Mucosa of descending colon (tissue), 3 donors: ENCODE results near the gene CD99. TPM values are rescaled to one million over a fixed set of nuclear protein-coding genes. Genes with fewer than 3 reads are reported as not detected.

ENCODE experiments used
- ATAC-seq: fragments of 200-7000 bp; cut with Tn5 transposase; one replicate; pipeline ENCODE4 v1.9.1; 2020; ENCODE audit warnings: mild to moderate bottlenecking, moderate library complexity
- DNase-seq, 3 donors: peaks; one replicate each; pipeline ENCODE4 v3.0.0-alpha.2; 2020
- H3K36me3 ChIP-seq: fragments of 200-600 bp; one replicate; pipeline ENCODE4 v1.8.0; 2021; ENCODE audit warnings: low read depth, mild to moderate bottlenecking
- H3K4me1 ChIP-seq: fragments of 200-600 bp; one replicate; pipeline ENCODE4 v1.8.0; 2021; ENCODE audit warnings: low read depth, mild to moderate bottlenecking
- H3K4me3 ChIP-seq: fragments of 200-600 bp; one replicate; pipeline ENCODE4 v1.8.0; 2021; ENCODE audit warnings: mild to moderate bottlenecking
- H3K9me3 ChIP-seq: fragments of 200-600 bp; one replicate; pipeline ENCODE4 v1.8.0; 2021; ENCODE audit warnings: mild to moderate bottlenecking
- intact Hi-C, 2 donors: fragments of 100-400 bp; cut with DNase I in 1 of 2; cut with micrococcal nuclease in 1 of 2; formaldehyde crosslinking; loops; one replicate each; pipeline versions ENCODE4 v1.11.0 to v1.11.1; 2022; cut with DNase I, micrococcal nuclease
- total RNA-seq, 3 donors: library from RNA; stranded (reverse); fragmentation: NEBNext Ultra II Directional in 2 of 3; extraction: Animal tissue kit (Norgen Biotek cat#: 25700) in 2 of 3; gene quantifications; one replicate each; pipeline versions ENCODE4 v1.2.1 to v1.2.4, GENCODE V29; 2021 to 2023
- TF ChIP-seq, protein P1 (sequence below): fragments of 200-600 bp; IDR thresholded peaks from one replicate; pipeline ENCODE4 v1.8.0; 2022; ENCODE audit warnings: antibody characterized with exemption, mild to moderate bottlenecking
- donor health status: DM: no; HTN: no; CAD: no; lungs with moderate emphysema.
- donor health status: DM: no; HTN: no; CAD: no.
- donor health status: DM: no; HTN: yes; CAD: no.

CD99 gene
- total RNA-seq, 3 donors from 2014 or later: 147 to 326 (median 171) TPM

DNA sequence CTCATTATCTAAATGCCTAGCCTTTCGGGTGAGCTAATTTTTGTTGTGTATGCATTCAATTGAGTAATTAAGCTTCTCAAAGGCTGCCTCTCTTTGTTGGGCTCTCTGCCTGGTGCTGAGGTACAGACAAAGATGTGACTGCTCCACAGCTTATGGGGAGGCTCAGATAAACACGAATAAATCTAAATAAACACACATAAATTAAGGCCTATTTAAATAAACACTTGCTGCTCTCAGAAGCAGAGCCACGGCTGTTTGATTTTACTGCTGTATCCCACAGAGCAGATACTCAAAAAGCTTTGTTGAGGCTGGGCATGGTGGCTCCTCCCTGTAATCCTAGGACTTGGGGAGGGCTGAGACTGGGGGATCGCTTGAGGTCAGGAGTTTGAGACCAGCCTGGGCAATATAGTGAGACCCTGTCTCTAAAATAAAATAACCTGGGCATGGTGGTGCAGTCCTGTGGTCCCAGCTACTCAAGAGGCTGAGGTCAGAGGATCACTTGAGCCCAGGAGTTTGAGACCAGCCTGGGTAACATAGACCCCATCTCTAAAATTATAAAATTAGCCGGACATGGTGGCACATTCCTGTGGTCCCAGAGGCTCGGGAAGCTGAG, 8.4 kb upstream of the CD99 start:
- H3K9me3 ChIP-seq: no peaks in the 10 kb centered on the region
- no peaks in the 10 kb centered on the region for H3K4me1 ChIP-seq
- no peaks in the 10 kb centered on the region for H3K36me3 ChIP-seq
- no peak overlapping the region for H3K4me3 ChIP-seq
- DNase-seq: no peak
- TF ChIP-seq, protein P1, sequence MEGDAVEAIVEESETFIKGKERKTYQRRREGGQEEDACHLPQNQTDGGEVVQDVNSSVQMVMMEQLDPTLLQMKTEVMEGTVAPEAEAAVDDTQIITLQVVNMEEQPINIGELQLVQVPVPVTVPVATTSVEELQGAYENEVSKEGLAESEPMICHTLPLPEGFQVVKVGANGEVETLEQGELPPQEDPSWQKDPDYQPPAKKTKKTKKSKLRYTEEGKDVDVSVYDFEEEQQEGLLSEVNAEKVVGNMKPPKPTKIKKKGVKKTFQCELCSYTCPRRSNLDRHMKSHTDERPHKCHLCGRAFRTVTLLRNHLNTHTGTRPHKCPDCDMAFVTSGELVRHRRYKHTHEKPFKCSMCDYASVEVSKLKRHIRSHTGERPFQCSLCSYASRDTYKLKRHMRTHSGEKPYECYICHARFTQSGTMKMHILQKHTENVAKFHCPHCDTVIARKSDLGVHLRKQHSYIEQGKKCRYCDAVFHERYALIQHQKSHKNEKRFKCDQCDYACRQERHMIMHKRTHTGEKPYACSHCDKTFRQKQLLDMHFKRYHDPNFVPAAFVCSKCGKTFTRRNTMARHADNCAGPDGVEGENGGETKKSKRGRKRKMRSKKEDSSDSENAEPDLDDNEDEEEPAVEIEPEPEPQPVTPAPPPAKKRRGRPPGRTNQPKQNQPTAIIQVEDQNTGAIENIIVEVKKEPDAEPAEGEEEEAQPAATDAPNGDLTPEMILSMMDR: no peak
- intact Hi-C loops: no loop called here
- no peak for ATAC-seq

DNA sequence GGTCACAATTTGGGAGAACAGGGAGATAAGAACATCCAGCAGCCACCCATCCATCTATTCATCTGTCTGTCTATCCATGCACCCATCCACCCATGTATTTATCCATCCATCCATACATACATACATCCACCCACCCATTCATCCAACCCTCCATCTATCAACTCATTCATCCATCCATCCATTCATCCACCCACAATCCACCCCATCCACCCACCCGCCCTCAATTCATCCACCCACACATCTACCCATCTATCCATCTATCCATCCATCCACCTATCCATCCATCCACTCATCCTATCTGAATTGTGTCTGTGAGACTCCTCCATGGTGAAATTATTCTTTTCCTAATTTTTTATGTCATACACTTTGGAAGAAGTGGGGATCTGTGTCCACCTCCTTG, 6.8 kb upstream of the CD99 start:
- intact Hi-C loops: no loop called here
- DNase-seq: no peak

DNA sequence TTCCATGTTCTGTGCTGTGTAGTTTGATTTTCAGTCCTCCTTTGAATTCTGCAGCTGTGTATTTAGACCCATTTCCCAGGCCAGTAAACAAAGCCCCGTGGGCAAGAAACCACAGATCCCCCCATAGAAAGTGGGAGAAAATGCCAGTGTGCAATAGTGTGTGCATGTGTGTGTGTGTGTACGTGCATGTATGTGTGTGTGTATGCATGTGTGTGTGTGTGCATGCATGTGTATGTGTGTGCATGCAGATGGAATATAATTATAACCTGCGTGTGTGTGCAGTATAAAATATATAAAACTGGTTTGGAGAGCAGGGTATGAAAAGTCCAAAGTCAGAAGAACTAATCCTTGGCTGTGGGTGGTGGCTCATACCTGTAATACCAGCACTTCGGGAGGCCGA, 5.2 kb upstream of the CD99 start:
- ATAC-seq (no peak), DNase-seq (no peak)
- intact Hi-C loops: no loop called here
- TF ChIP-seq, protein P1: no peak
- Histone ChIP-seq H3K4me3 (no peak overlapping the region), H3K36me3 (no peaks in the 10 kb centered on the region), H3K4me1 (no peaks in the 10 kb centered on the region), H3K9me3 (no peaks in the 10 kb centered on the region)

More for the DNA sequence above, 6.8 kb upstream of the CD99 start:
- no peaks in the 10 kb centered on the region for H3K4me1 ChIP-seq
- TF ChIP-seq, protein P1: no peak
- no peaks in the 10 kb centered on the region for H3K36me3 ChIP-seq
- no peaks in the 10 kb centered on the region for H3K9me3 ChIP-seq
- H3K4me3 ChIP-seq: no peak overlapping the region
- ATAC-seq: no peak

DNA sequence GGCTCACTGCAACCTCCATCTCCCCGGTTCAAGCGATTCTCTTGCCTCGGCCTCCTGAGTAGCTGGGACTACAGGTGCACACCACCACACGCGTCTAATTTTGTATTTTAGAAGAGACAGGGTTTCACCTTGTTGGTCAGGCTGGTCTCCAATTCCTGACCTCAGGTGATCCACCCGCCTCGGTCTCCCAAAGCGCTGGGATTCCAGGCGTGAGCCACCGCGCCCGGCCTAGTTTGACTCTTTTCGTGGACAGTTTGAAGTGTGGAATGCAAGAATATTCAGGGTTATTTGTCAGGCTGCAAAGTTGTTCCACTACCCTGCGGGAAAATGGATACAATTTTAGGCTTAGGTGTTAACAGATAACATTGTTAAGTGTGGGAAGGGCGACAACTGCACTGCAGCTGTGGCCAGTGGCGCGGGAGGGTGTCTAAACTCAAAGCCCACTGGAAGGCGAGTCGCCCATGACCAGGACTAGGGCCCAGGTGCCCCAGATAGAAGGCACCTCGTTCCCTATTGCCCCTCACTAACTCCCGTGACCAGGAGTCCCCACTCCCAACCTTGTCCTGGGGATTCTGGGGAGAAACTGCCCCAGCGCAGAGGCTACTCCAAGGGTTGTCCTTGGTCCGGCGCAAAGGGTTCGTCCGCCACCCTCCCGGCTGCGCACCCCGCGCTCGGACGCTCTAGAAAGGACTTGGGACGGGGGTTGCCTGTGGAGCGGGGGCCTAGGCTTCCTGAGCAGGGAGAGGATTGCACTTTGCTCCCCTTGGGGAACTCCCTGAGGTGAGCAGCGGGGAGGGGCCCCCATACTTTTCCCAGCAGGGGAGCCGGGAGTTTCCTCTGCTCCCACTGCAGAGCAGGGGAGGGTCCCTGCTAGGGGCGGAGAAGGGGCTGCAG, 1.1 kb upstream of the CD99 start:
- Histone ChIP-seq H3K9me3 (no peaks in the 10 kb centered on the region), H3K4me1 (no peaks in the 10 kb centered on the region), H3K4me3 (no peak overlapping the region), H3K36me3 (no peaks in the 10 kb centered on the region)
- intact Hi-C loops: no loop called here
- TF ChIP-seq, protein P1: no peak
- DNase-seq (peak; percentile 79 to 83 (median 82)), ATAC-seq (peak; percentile 69)

DNA sequence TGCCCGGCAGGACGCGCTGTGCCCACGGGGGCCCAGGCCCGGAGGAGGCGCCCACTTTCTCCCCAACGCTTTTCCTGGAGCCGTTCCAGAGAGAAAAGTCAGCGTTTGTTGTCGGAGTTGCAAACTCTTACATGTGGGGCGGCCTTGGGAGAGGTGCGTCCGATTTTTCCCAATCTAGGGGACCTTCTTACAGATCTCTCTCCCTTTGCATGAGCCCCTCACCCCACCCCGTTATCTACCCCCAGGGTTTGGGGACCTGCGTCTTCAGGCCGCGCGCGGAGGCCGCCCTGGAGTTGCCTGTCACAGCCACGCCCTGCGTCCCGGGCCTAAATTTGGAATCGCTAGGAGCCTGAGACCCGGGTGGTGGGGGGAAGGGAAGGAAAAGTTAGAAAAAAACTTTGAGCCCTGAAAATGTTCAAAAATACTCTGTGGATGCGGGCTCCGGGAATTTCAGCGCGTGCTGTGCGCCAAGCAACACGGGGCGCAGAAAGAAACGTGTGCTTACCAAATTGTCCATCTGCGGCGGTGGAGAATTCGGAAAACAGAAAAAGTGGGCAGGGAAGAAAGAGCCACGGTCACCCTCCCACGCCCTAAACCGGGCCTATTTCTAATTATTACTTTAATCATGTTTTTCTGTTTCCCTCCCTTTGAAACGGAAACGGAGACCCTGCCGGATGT, 587 bp downstream of the CD99 start:
- no peaks in the 10 kb centered on the region for H3K36me3 ChIP-seq
- ATAC-seq: peak; percentile 5
- TF ChIP-seq, protein P1: no peak
- H3K4me3 ChIP-seq: peak overlapping the region; percentile 96
- intact Hi-C loops: no loop called here
- peak; percentile 73 to 78 (median 74) for DNase-seq
- H3K4me1 ChIP-seq: peaks cover 7% of the 10 kb centered on the region
- no peaks in the 10 kb centered on the region for H3K9me3 ChIP-seq
